BJ (cell line): ENCODE measurements around the gene LPGAT1. TPM values are rescaled to one million over a fixed set of nuclear protein-coding genes. Genes with fewer than 3 reads are reported as not detected.

Experiments
- CTCF ChIA-PET: fragments of 350-600 bp; formaldehyde crosslinking; extraction: SDS; loops from one replicate; lab custom pipeline; 2021; ENCODE audit warnings: antibody characterized with exemption, inconsistent platforms; lab: Yijun Ruan, JAX
- POLR2A ChIA-PET: fragments of 300-600 bp; sonication (Branson Sonifier 250); formaldehyde crosslinking; extraction: SDS; loops from one replicate; lab custom pipeline; 2021; ENCODE audit warnings: antibody characterized with exemption; lab: Charles Lee
- DNase-seq: peaks from one replicate; pipeline ENCODE4 v3.0.0-alpha.2; 2011; ENCODE audit warnings: low read depth
- H3K27me3 ChIP-seq: 2 replicates; pipeline ENCODE4 v1.6.0; 2011; ENCODE audit warnings: low read length; ENCODE audit not compliant: control insufficient read depth, insufficient read depth
- H3K36me3 ChIP-seq: 2 replicates; pipeline ENCODE4 v1.5.1; 2011; ENCODE audit warnings: low read length; ENCODE audit not compliant: control insufficient read depth, insufficient read depth
- H3K4me3 ChIP-seq: 2 replicates; pipeline ENCODE4 v1.5.1; 2011; ENCODE audit warnings: low read depth, mild to moderate bottlenecking, control low read depth, low read length
- CTCF ChIP-seq: IDR thresholded peaks from 2 replicates; pipeline ENCODE4 v1.5.1; 2011; ENCODE audit warnings: low read depth, mild to moderate bottlenecking, control low read depth, inconsistent platforms, low read length, moderate library complexity; ENCODE audit not compliant: insufficient read depth
- polyA plus RNA-seq: library from polyadenylated mRNA; depleted of rRNA; stranded (reverse); fragments of >200 nt; gene quantifications from 2 replicates; pipeline ENCODE4 v1.2.3, GENCODE V29; 2011

The LPGAT1 gene
- polyA plus RNA-seq, 1 experiment = 7.7 TPM

GRCh38 chr1:211851174-211851573 is 20.6 kb upstream of the LPGAT1 start:
- POLR2A ChIA-PET = no interaction called here
- no peak for DNase-seq
- Histone ChIP-seq H3K27me3 (0 out of 2 replicates have a peak, but pooled peaks cover 2% of the 10 kb centered on the region), H3K36me3 (no peaks in the 10 kb centered on the region), H3K4me3 (no peak overlapping the region)
- CTCF ChIA-PET = interaction anchor here (1.8 kb wide), 1 partner anchor 8 kb away, joined by 7 read pairs; no protein-coding TSS in a partner anchor
- no peak for TF ChIP-seq CTCF

GRCh38 chr1:211843507-211844298 is 13.1 kb upstream of the LPGAT1 start:
- no peaks in the 10 kb centered on the region for H3K36me3 ChIP-seq
- CTCF ChIA-PET = interaction anchor here (1.3 to 1.7 kb wide), 2 partner anchors 8 to 15 kb away, joined by 4 to 7 read pairs; no protein-coding TSS in a partner anchor
- no peak for DNase-seq
- POLR2A ChIA-PET = no interaction called here
- peaks cover 1% of the 10 kb centered on the region; the same call in 1 of the 2 replicates for H3K27me3 ChIP-seq
- no peak for TF ChIP-seq CTCF
- H3K4me3 ChIP-seq = no peak overlapping the region

GRCh38 chr1:211843018-211843417 is 12.5 kb upstream of the LPGAT1 start:
- DNase-seq = no peak
- H3K36me3 ChIP-seq = no peaks in the 10 kb centered on the region
- POLR2A ChIA-PET = no interaction called here
- peaks cover 1% of the 10 kb centered on the region; the same call in 1 of the 2 replicates for H3K27me3 ChIP-seq
- TF ChIP-seq CTCF = no peak
- H3K4me3 ChIP-seq = no peak overlapping the region
- CTCF ChIA-PET = interaction anchor here (1.7 kb wide), 1 partner anchor 9 kb away, joined by 7 read pairs; no protein-coding TSS in a partner anchor

- no peak for TF ChIP-seq CTCF
- CTCF ChIA-PET = interaction anchor here (1.7 kb wide), 1 partner anchor 9 kb away, joined by 7 read pairs; no protein-coding TSS in a partner anchor
- POLR2A ChIA-PET = no interaction called here
- Histone ChIP-seq H3K4me3 (no peak overlapping the region), H3K27me3 (peaks cover 1% of the 10 kb centered on the region; the same call in 1 of the 2 replicates), H3K36me3 (no peaks in the 10 kb centered on the region)
- no peak for DNase-seq
Observed at GRCh38 chr1:211842518-211842917, 12.0 kb upstream of the LPGAT1 start.

- CTCF ChIA-PET = interaction anchor here (1.1 kb wide), 1 partner anchor 140 kb away, joined by 3 read pairs; no protein-coding TSS in a partner anchor
- no peak overlapping the region for H3K4me3 ChIP-seq
- POLR2A ChIA-PET = no interaction called here
- no peak for TF ChIP-seq CTCF
- peaks cover 4% of the 10 kb centered on the region for H3K27me3 ChIP-seq
- no peaks in the 10 kb centered on the region for H3K36me3 ChIP-seq
- no peak for DNase-seq
Observed at GRCh38 chr1:211839106-211839505, 8.5 kb upstream of the LPGAT1 start.
